HepG2 (cell line): ENCODE data around the gene AKR1C2. TPM values are rescaled to one million over a fixed set of nuclear protein-coding genes. Genes with fewer than 3 reads are reported as not detected.
A peak's percentile ranks its signal among the peaks of the same experiment; 100 is the strongest.

Source experiments
- PAX8 ChIP-seq: sonication (generic); formaldehyde crosslinking; IDR thresholded peaks from 2 replicates; pipeline ENCODE4 v1.8.0; 2022; ENCODE audit warnings: mild to moderate bottlenecking, missing genetic modification reagents, borderline replicate concordance
- TOE1 ChIP-seq: sonication (generic); formaldehyde crosslinking; IDR thresholded peaks from 2 replicates; pipeline ENCODE4 v1.4.0; 2020; ENCODE audit warnings: mild to moderate bottlenecking, missing genetic modification reagents
- ZNF407 ChIP-seq: sonication (generic); formaldehyde crosslinking; IDR thresholded peaks from one replicate; pipeline ENCODE4 v1.5.1; 2020; ENCODE audit warnings: mild to moderate bottlenecking, missing genetic modification reagents; ENCODE audit errors: not compliant biosample characterization
- ZNF614 ChIP-seq: IDR thresholded peaks from 2 replicates; pipeline ENCODE4 v1.6.1; 2018; ENCODE audit warnings: missing biosample characterization, missing genetic modification reagents, inconsistent platforms, borderline replicate concordance
- ZNF646 ChIP-seq: sonication (generic); formaldehyde crosslinking; IDR thresholded peaks from 2 replicates; pipeline ENCODE4 v1.9.0; 2021; ENCODE audit warnings: mild to moderate bottlenecking, missing genetic modification reagents
- ZNF770 ChIP-seq: sonication (generic); formaldehyde crosslinking; IDR thresholded peaks from 2 replicates; pipeline ENCODE4 v1.5.0; 2020; ENCODE audit warnings: mild to moderate bottlenecking, missing genetic modification reagents
- polyA plus RNA-seq, 8 experiments: library from polyadenylated mRNA; depleted of rRNA in 3 of 8; stranded (reverse) in 7 of 8; unstranded in 1 of 8; fragments of >200 nt; fragmentation: Illumina TruSeq in 4 of 8; extraction: Trizol in 4 of 8; gene quantifications; 2 replicates each; pipeline versions ENCODE4 v1.2.1 to v1.2.3, GENCODE V29; 2011 to 2016; ENCODE audit warnings: low read depth in 4 of 8, missing spikeins in 1 of 8, mixed read lengths in 1 of 8; ENCODE audit not compliant: insufficient read depth in 1 of 8
- total RNA-seq, 5 experiments: library from RNA; depleted of rRNA; stranded (reverse); fragments of >200 nt; fragmentation: Illumina TruSeq; extraction: Trizol; gene quantifications; 2 replicates each; pipeline ENCODE4 v1.2.3, GENCODE V29; 2016; ENCODE audit warnings: low read depth in 1 of 5
- TF ChIP-seq, protein P1 (sequence below): sonication (generic); formaldehyde crosslinking; IDR thresholded peaks from 2 replicates; pipeline ENCODE4 v1.4.0; 2020; ENCODE audit warnings: missing genetic modification reagents, borderline replicate concordance

Gene AKR1C2
- total and polyA plus RNA-seq, 2 of the 13 experiments (the other 11 are each of a cell fraction or from before 2014, with no cell fraction given), result 140 to 900 TPM

- TF ChIP-seq ZNF407 (CRISPR knock-in tag) (peak; percentile 65), ZNF646 (CRISPR knock-in tag) (no peak), ZNF770 (no peak), TOE1 (CRISPR knock-in tag) (no peak), ZNF614 (no peak; the same call in 1 of the 2 replicates), PAX8 (CRISPR knock-in tag) (no peak)
- TF ChIP-seq, protein P1, sequence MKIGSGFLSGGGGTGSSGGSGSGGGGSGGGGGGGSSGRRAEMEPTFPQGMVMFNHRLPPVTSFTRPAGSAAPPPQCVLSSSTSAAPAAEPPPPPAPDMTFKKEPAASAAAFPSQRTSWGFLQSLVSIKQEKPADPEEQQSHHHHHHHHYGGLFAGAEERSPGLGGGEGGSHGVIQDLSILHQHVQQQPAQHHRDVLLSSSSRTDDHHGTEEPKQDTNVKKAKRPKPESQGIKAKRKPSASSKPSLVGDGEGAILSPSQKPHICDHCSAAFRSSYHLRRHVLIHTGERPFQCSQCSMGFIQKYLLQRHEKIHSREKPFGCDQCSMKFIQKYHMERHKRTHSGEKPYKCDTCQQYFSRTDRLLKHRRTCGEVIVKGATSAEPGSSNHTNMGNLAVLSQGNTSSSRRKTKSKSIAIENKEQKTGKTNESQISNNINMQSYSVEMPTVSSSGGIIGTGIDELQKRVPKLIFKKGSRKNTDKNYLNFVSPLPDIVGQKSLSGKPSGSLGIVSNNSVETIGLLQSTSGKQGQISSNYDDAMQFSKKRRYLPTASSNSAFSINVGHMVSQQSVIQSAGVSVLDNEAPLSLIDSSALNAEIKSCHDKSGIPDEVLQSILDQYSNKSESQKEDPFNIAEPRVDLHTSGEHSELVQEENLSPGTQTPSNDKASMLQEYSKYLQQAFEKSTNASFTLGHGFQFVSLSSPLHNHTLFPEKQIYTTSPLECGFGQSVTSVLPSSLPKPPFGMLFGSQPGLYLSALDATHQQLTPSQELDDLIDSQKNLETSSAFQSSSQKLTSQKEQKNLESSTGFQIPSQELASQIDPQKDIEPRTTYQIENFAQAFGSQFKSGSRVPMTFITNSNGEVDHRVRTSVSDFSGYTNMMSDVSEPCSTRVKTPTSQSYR, result peak; percentile 50; the same call in 1 of the 2 replicates
Observed at GRCh38 chr10:4981722-4982471, 21.8 kb downstream of the AKR1C2 start (continued).
